ENCODE data around the gene CDC42SE2.
A peak's percentile ranks its signal among the peaks of the same experiment; 100 is the strongest.
"Not testable (repeated sequence)": the region's sequence is repeated elsewhere in the genome, so short reads cannot be mapped to it uniquely, and the experiment has no call there.

The CDC42SE2 gene

GRCh38 chr5:131272307-131272706, 8.5 kb downstream of the CDC42SE2 start:
- DNase-seq: no peak
- intact Hi-C loops (cut with DNase I): loop anchor here (5.0 kb wide), 1 partner anchor 115 kb away; no protein-coding TSS in a partner anchor

DNA sequence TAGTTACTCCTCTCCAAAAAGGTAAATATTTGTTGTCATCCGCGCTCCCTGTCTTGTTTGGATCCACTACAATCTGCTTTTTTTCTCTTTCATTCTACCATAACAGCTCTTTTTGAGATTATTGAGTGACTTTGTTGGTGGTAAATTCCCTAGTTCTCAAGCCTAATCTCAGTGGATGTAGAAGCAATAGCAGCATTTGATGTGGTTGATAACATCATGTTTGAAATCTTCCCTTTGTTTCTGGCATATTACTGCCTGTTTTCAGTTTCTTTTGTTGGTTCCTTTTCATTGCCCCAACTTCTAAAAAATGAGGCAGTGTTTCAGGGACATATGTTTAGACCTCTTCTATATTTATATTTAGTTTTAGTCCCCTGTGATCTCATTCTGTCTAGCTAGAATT, 8.9 kb downstream of the CDC42SE2 start:
- no peak for DNase-seq
- intact Hi-C loops (cut with DNase I): loop anchor here (5.0 kb wide), 1 partner anchor 115 kb away; no protein-coding TSS in a partner anchor

- DNase-seq: no peak
These were observed 10.6 kb downstream of the CDC42SE2 start for GRCh38 chr5:131274326-131275063.

DNA sequence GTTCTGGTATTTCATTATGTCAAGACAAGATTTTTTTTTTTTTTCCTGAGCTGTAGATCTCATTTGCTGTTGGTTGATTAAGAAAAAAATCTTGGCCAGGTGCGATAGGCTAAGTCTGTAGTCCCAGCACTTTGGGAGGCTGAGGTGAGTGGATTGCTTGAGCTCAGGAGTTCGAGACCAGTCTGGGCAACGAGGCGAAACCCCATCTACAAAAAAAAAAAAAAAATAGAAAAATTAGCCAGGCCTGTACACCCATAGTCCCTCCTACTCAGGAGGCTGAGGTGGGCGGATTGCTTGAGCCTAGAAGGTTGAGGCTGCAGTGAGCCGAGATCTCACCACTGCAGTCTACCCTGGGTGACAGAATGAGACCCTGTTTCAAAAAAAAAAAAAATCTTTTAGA, 12.2 kb downstream of the CDC42SE2 start:
- intact Hi-C loops (cut with DNase I): no loop called here

More at GRCh38 chr5:131274326-131275063, 10.6 kb downstream of the CDC42SE2 start:
- intact Hi-C loops (cut with DNase I): loop anchor here (5.0 kb wide), 1 partner anchor 117 kb away; no protein-coding TSS in a partner anchor

DNA sequence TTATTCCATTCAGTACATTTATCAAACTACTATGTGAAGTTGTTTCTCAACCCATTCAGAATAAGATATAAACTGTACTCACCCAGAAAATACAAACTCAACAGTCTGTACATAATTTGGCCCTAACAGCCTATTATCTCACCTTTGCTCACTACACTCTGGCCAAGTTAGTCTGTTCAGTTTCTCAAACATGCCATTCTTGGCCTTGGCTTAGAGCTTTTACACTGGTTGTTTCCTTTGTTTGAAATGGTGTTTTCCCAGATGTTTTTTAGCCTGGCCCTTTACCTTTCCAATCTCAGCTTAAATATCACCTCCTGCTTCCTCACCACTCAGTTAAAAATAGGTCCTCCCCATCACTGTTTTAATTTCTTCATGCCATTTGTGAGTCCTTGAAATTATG, 13.6 kb downstream of the CDC42SE2 start:
- no peak for DNase-seq
- intact Hi-C loops (cut with DNase I): no loop called here

More for the DNA sequence above, 12.2 kb downstream of the CDC42SE2 start:
- peak in 1 of 42 donors; percentile 41 for DNase-seq

- peak in 2 of 42 donors; percentile 9 to 50 for DNase-seq
- intact Hi-C loops (cut with DNase I): no loop called here
These were observed 14.3 kb downstream of the CDC42SE2 start for GRCh38 chr5:131277875-131278740.

- intact Hi-C loops (cut with DNase I): not testable (repeated sequence)
- DNase-seq: peak in 1 of 42 donors; percentile 31
These were observed 14.9 kb downstream of the CDC42SE2 start for GRCh38 chr5:131278741-131279124.

GRCh38 chr5:131279204-131279603, 15.4 kb downstream of the CDC42SE2 start:
- no peak for DNase-seq
- intact Hi-C loops (cut with DNase I): no loop called here

DNA sequence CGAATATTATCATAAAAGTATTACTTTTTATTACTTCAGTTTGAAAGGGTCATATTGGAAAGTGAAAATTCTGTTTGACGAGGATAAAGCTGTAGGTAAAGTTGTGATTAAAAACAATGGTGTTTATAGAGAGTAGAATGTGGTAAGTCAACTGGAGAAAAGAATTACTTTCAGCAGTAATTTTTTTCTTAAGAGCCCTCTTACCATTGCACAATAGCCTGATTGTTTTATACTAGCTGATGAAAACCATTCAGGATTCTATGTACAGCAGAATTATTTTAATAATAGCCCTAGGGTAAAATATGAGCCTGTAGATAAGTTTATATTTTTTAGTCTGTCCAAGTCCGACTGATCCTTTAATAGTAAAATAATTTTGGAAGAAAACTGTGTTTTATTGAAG, 16.6 kb downstream of the CDC42SE2 start:
- intact Hi-C loops (cut with DNase I): no loop called here
- no peak for DNase-seq

DNA sequence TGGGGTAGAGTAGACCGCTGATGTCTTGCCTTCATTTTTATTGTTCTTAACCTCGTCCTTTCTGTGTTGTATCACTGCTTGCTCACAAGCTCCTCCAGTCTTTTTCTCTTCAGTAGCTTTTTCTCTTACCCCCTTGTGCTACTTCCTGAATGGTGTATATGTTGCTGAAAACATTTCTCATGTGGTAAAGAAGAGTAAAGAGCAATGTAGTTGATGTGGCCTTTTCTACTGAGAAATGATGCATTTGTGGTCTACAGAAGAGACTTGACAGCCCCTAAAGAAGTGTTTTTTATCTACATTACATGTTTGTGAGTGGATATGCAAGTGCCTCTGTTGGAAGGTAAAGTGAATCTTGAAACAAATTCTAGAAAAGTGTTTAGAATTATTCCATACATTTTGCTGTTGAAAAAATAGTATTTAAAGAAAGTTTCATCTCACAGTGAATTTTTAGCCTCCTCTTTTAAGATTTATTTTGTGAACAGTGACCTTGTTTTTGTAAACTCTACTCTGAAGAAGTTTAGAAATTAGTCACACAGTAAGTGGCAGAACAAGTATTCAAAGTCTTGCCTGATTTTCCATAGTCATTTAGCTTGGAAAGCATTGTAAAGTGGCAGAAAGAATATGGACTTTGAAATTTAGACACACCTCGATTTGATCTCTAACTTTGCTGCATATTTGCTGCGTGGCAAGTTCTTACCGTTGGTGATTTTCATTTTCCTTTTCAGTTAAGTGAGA, 17.4 kb downstream of the CDC42SE2 start:
- intact Hi-C loops (cut with DNase I): no loop called here
- DNase-seq: no peak

- intact Hi-C loops (cut with DNase I): no loop called here
- no peak for DNase-seq
These were observed 18.0 kb downstream of the CDC42SE2 start for GRCh38 chr5:131281868-131282234.

- intact Hi-C loops (cut with DNase I): no loop called here
- no peak for DNase-seq
These were observed 18.4 kb downstream of the CDC42SE2 start for GRCh38 chr5:131282235-131282634.

DNA sequence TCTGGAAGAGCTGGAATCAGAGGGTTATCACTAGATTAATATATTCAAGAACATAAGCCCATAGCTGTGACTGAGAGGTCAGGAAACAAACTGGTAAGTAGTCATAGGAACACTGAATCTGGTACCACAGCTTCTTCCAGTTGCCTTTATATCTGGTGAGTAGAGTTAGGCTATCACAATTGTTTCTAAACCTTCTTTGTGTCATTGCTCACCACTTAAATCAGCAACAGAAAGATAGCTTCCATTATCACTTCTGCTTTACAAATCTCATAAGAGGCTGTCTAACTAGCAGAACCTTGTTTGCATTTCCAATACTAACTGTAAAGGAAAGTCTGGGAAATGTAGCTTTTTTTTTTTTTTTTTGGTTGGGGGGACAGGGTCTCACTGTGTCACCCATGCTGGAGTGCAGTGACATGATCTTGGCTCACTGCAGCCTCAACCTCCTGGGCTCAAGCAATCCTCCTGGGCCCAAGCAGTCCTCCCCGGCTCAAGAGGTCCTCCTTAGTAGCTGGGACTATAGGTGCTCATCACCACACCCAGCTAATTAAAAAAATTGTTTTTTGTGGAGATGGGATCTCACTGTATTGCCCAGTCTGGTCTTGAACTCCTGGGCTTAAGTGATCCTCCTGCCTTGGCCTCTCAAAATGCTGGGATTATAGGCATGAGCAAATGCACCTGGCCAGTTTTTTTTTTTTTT, 22.0 kb downstream of the CDC42SE2 start:
- no peak for DNase-seq
- intact Hi-C loops (cut with DNase I): no loop called here

DNA sequence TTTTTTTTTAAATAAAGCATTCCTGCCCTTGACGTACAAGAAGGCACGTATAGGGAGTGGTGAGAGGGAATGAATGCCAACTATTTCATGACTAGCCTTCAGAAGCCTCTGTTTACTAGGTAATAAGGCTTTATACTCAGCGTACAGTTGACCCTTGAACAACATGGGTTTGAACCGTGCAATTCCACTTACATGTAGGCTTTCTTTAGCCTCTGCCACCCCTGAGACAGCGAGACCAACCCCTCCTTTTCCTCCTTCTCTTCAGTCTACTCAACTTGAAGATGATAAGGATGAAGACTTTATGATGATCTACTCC, 22.5 kb downstream of the CDC42SE2 start:
- no peak for DNase-seq
- intact Hi-C loops (cut with DNase I): no loop called here

- intact Hi-C loops (cut with DNase I): no loop called here
- no peak for DNase-seq
These were observed 24.5 kb downstream of the CDC42SE2 start for GRCh38 chr5:131288328-131288727.

GRCh38 chr5:131289738-131290137, 25.9 kb downstream of the CDC42SE2 start:
- intact Hi-C loops (cut with DNase I): no loop called here
- no peak for DNase-seq

- DNase-seq: no peak
- intact Hi-C loops (cut with DNase I): no loop called here
These were observed 32.4 kb downstream of the CDC42SE2 start for GRCh38 chr5:131296213-131296672.

GRCh38 chr5:131297886-131298285, 34.0 kb downstream of the CDC42SE2 start:
- intact Hi-C loops (cut with DNase I): no loop called here
- no peak for DNase-seq

DNA sequence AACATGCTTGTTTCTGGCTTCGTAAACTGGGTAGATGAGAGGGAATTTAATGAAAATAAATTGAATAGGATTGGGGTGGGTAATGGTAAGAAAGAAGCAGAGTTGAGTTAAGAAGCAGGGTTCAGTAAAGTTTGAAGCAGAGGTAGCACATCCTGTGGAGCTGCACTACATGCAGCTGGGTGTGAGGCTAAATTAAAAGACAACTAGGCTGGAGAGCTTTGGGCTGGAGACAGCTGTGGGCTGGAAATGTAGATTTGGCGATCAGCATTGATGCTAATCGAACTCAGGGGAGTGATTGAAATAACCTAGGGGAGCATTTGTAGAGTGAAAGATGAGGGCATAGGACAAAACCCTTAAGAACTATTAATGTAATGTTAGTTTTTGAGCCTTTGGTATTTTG, 35.6 kb downstream of the CDC42SE2 start:
- DNase-seq: no peak
- intact Hi-C loops (cut with DNase I): no loop called here

Data from head of caudate nucleus (tissue), 42 donors.